Measurements from ENCODE around the gene ZBTB12. TPM values are rescaled to one million over a fixed set of nuclear protein-coding genes. Genes with fewer than 3 reads are reported as not detected.
"Not testable (repeated sequence)": the region's sequence is repeated elsewhere in the genome, so short reads cannot be mapped to it uniquely, and the experiment has no call there.

ZBTB12 gene
- total and polyA plus RNA-seq, 5 experiments from 2014 or later, result 3.1 to 3.7 TPM; not detected in 3

DNA sequence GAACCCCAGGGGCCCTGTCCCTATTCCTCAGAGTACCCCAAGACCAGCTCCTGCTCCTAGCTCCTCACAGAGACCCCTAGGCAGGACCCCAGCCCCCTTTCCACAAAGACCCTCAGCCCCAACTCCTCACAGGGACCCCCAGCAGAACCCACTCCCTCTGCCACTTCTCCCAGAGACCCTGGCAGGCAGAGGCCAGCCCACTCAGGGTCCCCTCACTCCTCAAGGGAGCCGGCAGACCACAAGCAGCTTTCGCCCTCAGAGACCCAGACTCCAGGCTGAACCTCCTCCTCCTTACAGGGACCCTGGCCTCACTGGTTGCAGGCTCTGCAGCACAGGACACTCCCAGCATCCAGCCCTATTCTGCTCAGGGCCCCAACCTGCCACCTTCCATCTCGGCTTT lies 23.7 kb downstream of the ZBTB12 start:
- Mint-ChIP-seq H3K4me1 (peaks cover 0 to 6% (median under 1%) of the 10 kb centered on the region in 4 donors), H3K36me3 (peaks cover 0 to 42% (median 23%) of the 10 kb centered on the region in 3 donors), H3K27ac (peak overlapping the region in 3 of 10 donors; percentile 18 to 85 (median 61)), H3K4me3 (no peak overlapping the region), H3K9me3 (no peaks in the 10 kb centered on the region), H3K27me3 (no peaks in the 10 kb centered on the region)
- peak in 1 of 10 donors; percentile 14 for DNase-seq
- ATAC-seq, result no peak
- POLR2A ChIA-PET, result no interaction called here

DNA sequence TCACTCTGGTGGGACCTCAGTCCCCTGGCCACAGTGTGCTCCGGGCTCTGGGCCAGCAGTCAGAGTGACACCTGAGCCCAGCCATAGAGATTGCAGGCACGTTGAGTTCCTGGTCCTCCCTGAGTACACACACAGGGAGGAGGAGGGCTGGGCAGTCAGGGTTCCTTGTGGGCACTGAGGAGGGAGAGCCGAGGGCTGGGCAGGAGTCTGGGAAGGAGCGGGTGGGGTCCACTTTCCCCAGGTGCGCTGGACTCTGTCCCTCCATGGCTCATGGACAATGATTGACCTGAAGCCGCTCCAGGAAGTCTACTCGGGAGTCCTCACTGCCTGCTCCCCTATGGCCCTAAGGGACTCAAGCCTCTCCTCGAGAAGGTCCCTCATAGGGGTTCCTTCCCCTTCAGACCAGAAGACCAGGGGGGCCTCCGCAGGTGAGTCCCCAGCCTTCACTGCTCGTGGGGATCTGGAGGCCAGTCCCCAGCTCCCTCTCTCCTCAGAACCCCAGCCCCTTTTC lies 24.2 kb downstream of the ZBTB12 start:
- Mint-ChIP-seq H3K27ac (peak overlapping the region in 2 of 10 donors; percentile 18 to 85), H3K36me3 (peaks cover 0 to 37% (median 21%) of the 10 kb centered on the region in 3 donors), H3K4me3 (no peak overlapping the region), H3K27me3 (no peaks in the 10 kb centered on the region), H3K4me1 (peaks cover 0 to 6% (median under 1%) of the 10 kb centered on the region in 4 donors), H3K9me3 (no peaks in the 10 kb centered on the region)
- ATAC-seq (no peak), DNase-seq (no peak)
- POLR2A ChIA-PET, result interaction anchor here (1.4 kb wide), 1 partner anchor 25 kb away, joined by 3 read pairs; no protein-coding TSS in a partner anchor

DNA sequence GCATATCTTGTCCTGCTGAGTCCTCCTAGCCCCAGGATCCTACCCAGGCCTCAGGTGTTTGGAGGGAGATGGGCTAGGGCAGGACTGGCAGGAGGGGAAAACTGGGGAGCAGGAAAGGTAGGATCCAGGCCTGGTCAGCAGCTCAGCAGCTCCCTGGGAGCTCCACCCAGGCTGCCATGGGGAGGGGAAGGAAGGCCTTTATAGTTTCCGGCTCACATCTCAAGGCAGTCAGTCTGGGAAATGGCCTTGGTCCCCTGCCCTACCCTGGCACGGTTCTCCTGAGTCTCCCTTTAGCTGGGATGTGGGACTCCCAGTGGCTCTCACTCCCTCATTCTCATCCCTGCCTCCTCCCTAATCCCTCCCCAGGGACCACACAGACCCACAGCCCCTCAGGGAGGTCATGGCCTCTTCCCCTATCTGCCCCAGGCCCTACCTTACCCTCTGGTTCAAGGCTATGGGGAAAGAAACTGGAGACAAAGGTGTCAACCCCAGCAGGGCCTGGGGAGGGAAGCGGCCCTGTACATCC lies 24.7 kb downstream of the ZBTB12 start:
- ATAC-seq (no peak), DNase-seq (no peak)
- peak overlapping the region in 1 of 10 donors; percentile 48 for H3K27ac Mint-ChIP-seq
- peaks cover 0 to 6% (median under 1%) of the 10 kb centered on the region in 4 donors for H3K4me1 Mint-ChIP-seq
- H3K27me3 Mint-ChIP-seq, result no peaks in the 10 kb centered on the region
- no peaks in the 10 kb centered on the region for H3K9me3 Mint-ChIP-seq
- H3K36me3 Mint-ChIP-seq, result peaks cover 0 to 32% (median 18%) of the 10 kb centered on the region in 3 donors
- no peak overlapping the region for H3K4me3 Mint-ChIP-seq
- POLR2A ChIA-PET, result interaction anchor here (1.4 kb wide), 1 partner anchor 25 kb away, joined by 3 read pairs; no protein-coding TSS in a partner anchor

DNA sequence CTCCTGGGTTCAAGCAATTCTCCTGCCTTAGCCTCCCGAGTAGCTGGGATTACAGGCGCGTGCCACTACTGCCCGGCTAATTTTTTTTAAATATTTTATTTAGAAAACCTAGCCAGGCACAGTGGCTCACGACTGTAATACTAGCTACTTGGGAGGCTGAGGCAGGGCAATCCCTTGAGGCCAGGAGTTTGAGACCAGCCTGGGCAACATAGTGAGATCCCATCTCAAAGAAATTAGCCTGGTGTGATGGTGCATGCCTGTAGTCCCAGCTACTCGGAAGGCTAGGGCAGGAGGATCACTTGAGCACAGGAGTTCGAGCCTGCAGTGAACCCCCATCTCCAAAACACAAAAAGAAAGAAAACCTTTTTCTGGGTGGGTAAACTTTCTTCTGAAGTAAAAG lies 25.5 kb downstream of the ZBTB12 start:
- no peak for DNase-seq
- Mint-ChIP-seq H3K9me3 (no peaks in the 10 kb centered on the region), H3K4me3 (no peak overlapping the region), H3K36me3 (peaks cover 0 to 24% (median 12%) of the 10 kb centered on the region in 3 donors), H3K4me1 (peaks cover 0 to 5% (median under 1%) of the 10 kb centered on the region in 4 donors), H3K27me3 (peaks cover 0 to 2% (median 0%) of the 10 kb centered on the region in 5 donors), H3K27ac (peak overlapping the region in 1 of 10 donors; percentile 46)
- ATAC-seq, result no peak
- POLR2A ChIA-PET, result interaction anchor here (0.8 to 1.4 kb wide), 2 partner anchors 9 to 26 kb away, joined by 3 read pairs; no protein-coding TSS in a partner anchor

DNA sequence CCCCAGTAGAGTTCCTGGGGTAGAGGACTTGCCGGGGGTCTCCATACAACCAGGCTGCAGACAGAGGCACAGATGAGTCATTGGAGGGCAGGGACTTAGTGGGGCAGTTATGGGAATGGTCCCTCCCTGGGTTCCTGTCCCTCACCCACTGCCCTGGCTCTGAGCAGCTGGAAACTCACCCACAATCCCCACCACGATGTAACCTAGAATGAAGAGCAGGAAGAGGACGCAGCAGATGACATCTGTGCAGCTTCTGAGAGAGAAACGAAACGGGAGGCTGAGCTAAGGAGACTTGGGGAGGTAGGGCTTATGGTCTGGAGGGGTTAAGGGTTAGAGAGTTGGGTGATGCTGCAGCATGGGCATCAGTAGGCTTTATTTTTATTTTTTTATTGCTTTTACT lies 26.0 kb downstream of the ZBTB12 start:
- H3K36me3 Mint-ChIP-seq, result peaks cover 0 to 19% (median 8%) of the 10 kb centered on the region in 3 donors
- H3K27ac Mint-ChIP-seq, result peak overlapping the region in 5 of 10 donors; percentile 46 to 71 (median 66)
- H3K4me3 Mint-ChIP-seq, result no peak overlapping the region
- ATAC-seq (no peak), DNase-seq (no peak)
- H3K4me1 Mint-ChIP-seq, result peaks cover 0 to 5% (median under 1%) of the 10 kb centered on the region in 4 donors
- POLR2A ChIA-PET, result interaction anchor here (0.8 kb wide), 1 partner anchor 8 kb away, joined by 3 read pairs; no protein-coding TSS in a partner anchor
- peaks cover 0 to 2% (median 0%) of the 10 kb centered on the region in 5 donors for H3K27me3 Mint-ChIP-seq
- no peaks in the 10 kb centered on the region for H3K9me3 Mint-ChIP-seq

DNA sequence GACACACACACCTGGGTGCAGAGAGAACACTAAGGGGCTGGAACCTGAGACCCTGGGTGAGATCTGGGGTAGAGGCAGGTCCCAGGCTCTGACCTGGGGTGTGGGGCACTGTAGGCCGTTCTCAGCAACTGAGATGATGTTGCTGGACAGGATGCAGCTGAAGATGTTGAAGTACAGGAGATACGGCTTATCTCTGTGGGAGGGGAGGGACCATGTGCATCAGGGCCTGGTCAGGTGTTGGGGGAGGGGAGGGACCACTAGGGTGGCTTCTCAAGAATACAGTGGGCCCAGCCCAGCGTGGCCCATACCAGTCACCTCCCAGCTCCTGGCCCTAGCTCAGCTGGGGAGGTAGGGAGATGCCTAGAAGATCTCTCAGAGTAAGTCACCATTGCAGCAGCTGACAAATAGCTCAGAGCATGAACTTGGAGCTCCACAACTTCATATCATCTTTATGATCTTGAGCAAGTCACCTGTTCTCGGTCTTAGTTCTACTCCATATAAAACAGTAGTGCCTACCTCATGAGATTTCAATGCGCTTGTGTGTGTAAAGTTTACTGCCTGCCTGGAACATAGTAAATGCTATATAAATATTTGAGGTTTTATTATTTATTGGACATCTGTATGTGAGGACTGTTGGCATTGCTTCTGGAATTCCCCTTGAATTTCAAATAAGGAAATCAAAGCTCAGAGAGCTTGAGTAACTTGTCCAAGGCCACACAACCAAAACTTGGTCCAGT lies 26.9 kb downstream of the ZBTB12 start:
- Mint-ChIP-seq H3K27ac (peak overlapping the region in 2 of 10 donors; percentile 19 to 71), H3K27me3 (peaks cover 0 to 2% (median 0%) of the 10 kb centered on the region in 5 donors), H3K4me1 (peaks cover 0 to 5% (median under 1%) of the 10 kb centered on the region in 4 donors), H3K9me3 (no peaks in the 10 kb centered on the region), H3K36me3 (peaks cover 0 to 11% (median 6%) of the 10 kb centered on the region in 3 donors), H3K4me3 (no peak overlapping the region)
- ATAC-seq, result no peak
- POLR2A ChIA-PET, result no interaction called here
- DNase-seq, result no peak

DNA sequence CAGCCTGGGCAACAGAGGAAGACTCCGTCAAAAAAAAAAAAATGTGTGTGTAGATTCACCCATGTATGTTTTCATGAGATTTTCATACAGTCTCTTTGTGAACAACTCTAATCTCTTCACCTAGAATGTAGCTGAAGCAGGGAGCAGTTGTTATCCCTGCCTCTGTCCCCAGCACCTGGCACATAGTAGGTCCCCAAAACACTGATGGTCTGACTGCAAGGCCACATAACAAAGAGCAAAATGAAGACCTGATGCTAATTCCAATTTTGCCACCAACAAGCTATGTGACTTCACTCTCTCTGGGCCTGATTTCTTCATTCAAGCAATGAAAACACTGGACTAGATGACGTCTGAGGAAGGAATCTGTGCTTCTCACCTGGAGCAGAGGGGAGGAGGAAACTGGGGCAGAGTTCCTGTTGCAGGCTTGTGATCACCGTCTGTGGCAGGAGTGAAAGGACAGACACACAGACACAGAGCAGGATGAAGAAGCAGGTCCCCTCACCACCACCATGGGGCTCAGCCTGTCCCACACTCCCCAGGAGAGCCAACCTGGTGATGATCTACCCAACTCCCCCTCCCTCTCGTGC lies 27.7 kb downstream of the ZBTB12 start:
- ATAC-seq, result no peak
- Mint-ChIP-seq H3K4me3 (no peak overlapping the region), H3K4me1 (peaks cover 0 to 5% (median under 1%) of the 10 kb centered on the region in 4 donors), H3K9me3 (no peaks in the 10 kb centered on the region), H3K27ac (peak overlapping the region in 4 of 10 donors; percentile 19 to 75 (median 62)), H3K36me3 (peaks cover 0 to 3% (median 0%) of the 10 kb centered on the region in 3 donors), H3K27me3 (peaks cover 0 to 2% (median 0%) of the 10 kb centered on the region in 5 donors)
- POLR2A ChIA-PET, result no interaction called here
- no peak for DNase-seq

DNA sequence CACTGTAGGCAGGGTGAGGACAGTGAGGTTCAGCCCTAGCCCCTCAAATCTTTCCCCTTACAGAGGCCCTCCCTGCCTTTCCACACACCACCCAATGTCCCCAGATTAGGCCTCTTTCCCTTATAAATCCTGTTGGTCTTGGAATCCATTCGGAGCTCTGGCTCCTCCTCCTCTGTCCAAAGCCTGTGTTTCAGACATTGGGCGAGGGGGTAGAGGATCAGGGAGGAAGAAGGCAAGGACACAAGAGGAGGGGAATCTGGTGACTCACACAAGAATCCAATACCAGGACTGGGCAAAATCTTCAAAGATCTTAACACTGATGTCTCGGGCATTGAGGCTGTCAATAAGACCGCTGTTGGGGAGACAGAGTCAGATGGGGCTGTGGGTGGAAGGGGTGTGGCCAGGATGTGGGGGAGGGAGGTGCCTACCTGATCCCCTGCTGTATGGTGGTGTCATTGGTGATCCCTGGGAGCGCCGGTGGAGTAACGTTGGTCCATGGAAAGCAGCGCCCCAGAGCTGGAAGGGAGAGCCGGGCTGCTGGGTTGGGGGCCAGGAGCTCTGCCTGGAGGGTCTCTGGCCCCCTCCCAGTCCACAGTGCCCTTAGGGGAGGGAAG lies 30.7 kb downstream of the ZBTB12 start:
- H3K9me3 Mint-ChIP-seq, result no peaks in the 10 kb centered on the region
- peaks cover 0 to 2% (median 0%) of the 10 kb centered on the region in 5 donors for H3K27me3 Mint-ChIP-seq
- POLR2A ChIA-PET, result interaction anchor here (0.6 kb wide), 1 partner anchor 95 kb away, joined by 3 read pairs; no protein-coding TSS in a partner anchor
- H3K36me3 Mint-ChIP-seq, result no peaks in the 10 kb centered on the region
- H3K4me1 Mint-ChIP-seq, result peaks cover 0 to 5% (median under 1%) of the 10 kb centered on the region in 4 donors
- no peak overlapping the region for H3K4me3 Mint-ChIP-seq
- ATAC-seq (no peak), DNase-seq (no peak)
- H3K27ac Mint-ChIP-seq, result peak overlapping the region in 1 of 10 donors; percentile 68

DNA sequence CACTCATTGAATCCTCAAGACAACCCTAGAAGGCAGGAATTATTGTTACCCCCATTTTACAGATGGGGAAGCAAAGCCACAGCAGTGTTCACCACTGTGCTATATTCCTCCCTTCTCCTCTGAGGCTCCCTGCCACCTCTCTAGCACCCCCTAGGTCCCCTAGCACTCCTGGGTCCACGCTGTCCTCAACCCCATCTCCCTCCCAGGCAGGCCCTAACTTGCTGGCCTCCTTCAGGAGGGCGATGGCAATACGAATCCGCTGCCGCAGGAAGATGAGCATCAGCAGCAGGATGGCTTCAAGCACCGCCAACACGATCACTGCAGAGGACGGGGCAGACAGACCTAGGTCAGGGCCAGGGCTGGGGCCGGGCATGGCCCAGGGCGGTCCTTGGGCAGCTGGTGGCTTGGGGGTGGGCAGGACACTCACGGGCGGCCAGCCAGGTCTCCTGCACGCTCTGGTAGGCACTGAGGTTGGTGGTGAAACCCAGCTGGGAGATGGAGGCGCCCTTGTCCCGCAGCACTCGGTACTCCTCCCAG lies 31.4 kb downstream of the ZBTB12 start:
- no peaks in the 10 kb centered on the region for H3K9me3 Mint-ChIP-seq
- H3K4me3 Mint-ChIP-seq, result no peak overlapping the region
- no peak overlapping the region for H3K27ac Mint-ChIP-seq
- no peaks in the 10 kb centered on the region for H3K36me3 Mint-ChIP-seq
- peaks cover 0 to 2% (median 0%) of the 10 kb centered on the region in 5 donors for H3K27me3 Mint-ChIP-seq
- POLR2A ChIA-PET, result interaction anchor here (0.6 kb wide), 1 partner anchor 40 kb away, joined by 5 read pairs; no protein-coding TSS in a partner anchor
- no peak for DNase-seq
- peaks cover 0 to 2% (median under 1%) of the 10 kb centered on the region in 4 donors for H3K4me1 Mint-ChIP-seq
- no peak for ATAC-seq

DNA sequence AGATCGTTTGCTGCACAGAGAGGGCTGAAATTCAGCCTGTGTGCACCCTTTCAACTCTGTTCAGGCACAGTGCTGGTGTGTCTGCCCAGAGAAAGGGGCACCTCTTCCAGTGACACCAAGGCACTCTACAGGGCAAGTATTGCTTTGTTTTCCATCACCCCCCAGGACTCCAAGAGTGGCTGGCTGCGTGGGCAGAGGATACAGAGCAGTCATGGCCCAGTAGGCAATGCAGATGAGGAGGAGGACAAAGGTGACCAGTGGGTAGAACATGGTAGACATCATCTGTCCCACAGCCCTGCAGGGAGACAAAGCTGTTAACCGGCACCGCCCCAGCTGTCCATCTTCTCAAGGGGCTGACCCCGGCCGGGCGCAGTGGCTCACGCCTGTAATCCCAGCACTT lies 32.5 kb downstream of the ZBTB12 start:
- Mint-ChIP-seq H3K9me3 (no peaks in the 10 kb centered on the region), H3K27ac (peak overlapping the region in 1 of 10 donors; percentile 27), H3K4me1 (peaks cover 1 to 6% (median 2%) of the 10 kb centered on the region in 4 donors), H3K27me3 (peaks cover 0 to 2% (median 0%) of the 10 kb centered on the region in 5 donors), H3K36me3 (no peaks in the 10 kb centered on the region), H3K4me3 (no peak overlapping the region)
- POLR2A ChIA-PET, result no interaction called here
- DNase-seq (no peak), ATAC-seq (no peak)

DNA sequence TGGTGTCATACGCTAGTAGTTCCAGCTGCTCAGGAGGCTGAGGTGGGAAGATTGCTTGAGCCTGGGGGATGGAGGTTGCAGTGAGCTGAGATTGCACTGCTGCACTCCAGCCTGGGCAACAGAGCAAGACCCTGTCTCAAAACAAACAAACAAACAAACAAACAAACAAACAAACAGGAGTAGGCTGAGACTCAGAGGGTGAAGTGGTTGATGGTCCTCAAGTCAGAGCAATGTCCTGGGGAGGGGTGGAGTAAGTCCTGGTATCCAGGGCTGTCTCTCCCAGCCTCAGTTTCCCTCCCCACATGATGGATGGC lies 33.3 kb downstream of the ZBTB12 start:
- not testable (repeated sequence) for H3K4me1 Mint-ChIP-seq, H3K27me3 Mint-ChIP-seq, H3K36me3 Mint-ChIP-seq, H3K4me3 Mint-ChIP-seq, DNase-seq, H3K9me3 Mint-ChIP-seq, H3K27ac Mint-ChIP-seq, ATAC-seq
- POLR2A ChIA-PET, result interaction anchor here (0.7 to 0.9 kb wide), 2 partner anchors 12 to 33 kb away, joined by 3 read pairs; no protein-coding TSS in a partner anchor

Data from naive thymus-derived CD8-positive, alpha-beta T cell (primary cell).